22Rv1 (cell line): Measurements from ENCODE around the gene CREB3L4.
A peak's percentile ranks its signal among the peaks of the same experiment; 100 is the strongest.

ENCODE experiments used
- H3K27ac ChIP-seq: fragments of 450-650 bp; 2 replicates; pipeline ENCODE4 v1.5.1; 2017
- ZFX ChIP-seq: fragments of 450-650 bp; IDR thresholded peaks from 2 replicates; pipeline ENCODE4 v1.6.1; 2017; ENCODE audit warnings: antibody characterized with exemption, borderline replicate concordance
- TF ChIP-seq, protein P1 (sequence below): fragments of 450-650 bp; IDR thresholded peaks from 2 replicates; pipeline ENCODE4 v1.5.1; 2017; ENCODE audit warnings: mild to moderate bottlenecking

Gene CREB3L4

DNA sequence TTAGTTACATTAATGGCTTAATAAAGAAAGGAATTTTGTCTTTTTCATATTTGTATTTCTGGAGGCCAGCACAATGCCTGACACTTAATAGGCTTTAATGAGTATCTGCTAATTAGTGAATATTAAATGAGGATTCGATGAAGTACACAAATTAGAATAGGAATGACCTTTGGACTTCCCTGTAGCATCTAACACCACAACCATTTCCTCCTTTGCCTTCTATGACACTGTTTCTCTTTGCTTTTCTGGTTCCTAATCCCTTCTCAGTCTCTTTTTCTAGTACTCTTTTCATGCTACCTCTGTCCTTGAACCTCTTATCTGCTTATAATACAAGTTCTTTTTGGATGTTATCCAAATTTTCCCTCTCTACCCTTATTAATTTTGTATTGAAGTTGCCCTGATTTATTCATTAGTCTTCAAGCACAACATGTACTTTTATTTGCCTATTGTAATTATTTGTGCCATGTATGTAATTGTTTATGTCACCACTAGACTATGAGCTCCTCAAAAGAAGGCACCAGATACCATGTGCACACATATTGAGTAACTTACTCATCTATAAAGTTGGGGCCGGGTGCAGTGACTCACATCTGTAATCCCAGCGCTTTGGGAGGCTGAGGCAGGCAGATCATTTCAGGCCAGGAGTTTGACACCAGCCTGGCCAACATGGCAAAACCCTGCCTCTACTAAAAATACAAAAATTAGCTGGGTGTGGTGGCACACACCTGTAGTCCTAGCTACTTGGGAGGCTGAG lies 46.6 kb downstream of the CREB3L4 start:
- H3K27ac ChIP-seq, result peak overlapping the region; percentile 45
- TF ChIP-seq ZFX, result no peak
- TF ChIP-seq, protein P1, sequence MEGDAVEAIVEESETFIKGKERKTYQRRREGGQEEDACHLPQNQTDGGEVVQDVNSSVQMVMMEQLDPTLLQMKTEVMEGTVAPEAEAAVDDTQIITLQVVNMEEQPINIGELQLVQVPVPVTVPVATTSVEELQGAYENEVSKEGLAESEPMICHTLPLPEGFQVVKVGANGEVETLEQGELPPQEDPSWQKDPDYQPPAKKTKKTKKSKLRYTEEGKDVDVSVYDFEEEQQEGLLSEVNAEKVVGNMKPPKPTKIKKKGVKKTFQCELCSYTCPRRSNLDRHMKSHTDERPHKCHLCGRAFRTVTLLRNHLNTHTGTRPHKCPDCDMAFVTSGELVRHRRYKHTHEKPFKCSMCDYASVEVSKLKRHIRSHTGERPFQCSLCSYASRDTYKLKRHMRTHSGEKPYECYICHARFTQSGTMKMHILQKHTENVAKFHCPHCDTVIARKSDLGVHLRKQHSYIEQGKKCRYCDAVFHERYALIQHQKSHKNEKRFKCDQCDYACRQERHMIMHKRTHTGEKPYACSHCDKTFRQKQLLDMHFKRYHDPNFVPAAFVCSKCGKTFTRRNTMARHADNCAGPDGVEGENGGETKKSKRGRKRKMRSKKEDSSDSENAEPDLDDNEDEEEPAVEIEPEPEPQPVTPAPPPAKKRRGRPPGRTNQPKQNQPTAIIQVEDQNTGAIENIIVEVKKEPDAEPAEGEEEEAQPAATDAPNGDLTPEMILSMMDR, result no peak

DNA sequence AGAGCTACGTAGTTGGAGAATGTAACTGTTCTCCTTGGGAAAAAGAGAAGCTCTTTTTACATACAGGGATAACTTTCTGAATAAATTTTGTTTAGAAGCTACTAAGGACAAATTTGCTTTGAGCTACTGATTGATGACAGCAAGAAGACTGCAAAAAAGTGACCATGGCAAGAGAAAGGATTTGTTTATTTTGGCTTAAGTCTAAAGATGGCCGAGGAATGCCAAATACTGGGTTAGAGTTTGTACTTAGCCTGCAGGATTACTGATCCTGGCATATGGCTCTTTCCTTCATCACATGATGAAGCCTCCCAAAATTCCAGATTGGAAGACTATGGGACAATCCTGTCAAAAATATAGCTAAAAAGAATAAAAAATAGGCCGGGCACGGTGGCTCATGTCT lies 51.6 kb downstream of the CREB3L4 start:
- TF ChIP-seq ZFX, result no peak
- no peak overlapping the region for H3K27ac ChIP-seq

DNA sequence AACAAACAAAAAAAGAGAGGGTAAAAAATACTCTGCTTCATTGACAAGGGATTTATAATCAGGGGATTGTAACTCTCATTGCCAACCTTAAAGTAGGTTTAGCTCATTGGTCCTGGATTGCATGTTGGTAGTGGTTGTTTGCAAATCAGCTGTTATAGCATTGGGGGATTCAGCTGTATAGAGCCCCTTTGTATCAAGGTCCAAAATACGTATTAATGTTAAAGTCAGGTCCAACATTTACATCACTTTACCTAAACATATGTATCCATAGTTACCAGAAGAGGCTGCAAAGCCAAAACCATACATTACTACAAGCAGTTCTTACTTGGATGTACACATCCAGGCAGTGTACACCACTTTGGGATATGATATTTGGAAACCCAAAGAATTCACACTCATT lies 52.2 kb downstream of the CREB3L4 start:
- TF ChIP-seq ZFX, result no peak
- TF ChIP-seq, protein P1, result no peak
- no peak overlapping the region for H3K27ac ChIP-seq
